Endothelial cell of umbilical vein (primary cell): ENCODE results near the gene BRAP.
"Not testable (repeated sequence)": the region's sequence is repeated elsewhere in the genome, so short reads cannot be mapped to it uniquely, and the experiment has no call there.

Source experiments
- EZH2 ChIP-seq: IDR thresholded peaks from 2 replicates; pipeline ENCODE4 v1.6.1; 2012; ENCODE audit warnings: borderline replicate concordance, low read depth, mild to moderate bottlenecking, moderate library complexity, low read length, inconsistent platforms; ENCODE audit not compliant: severe bottlenecking
- FOS ChIP-seq: IDR thresholded peaks from 2 replicates; pipeline ENCODE4 v1.6.1; 2011; ENCODE audit warnings: mild to moderate bottlenecking, low read length, moderate library complexity, borderline replicate concordance; ENCODE audit not compliant: insufficient read depth
- GATA2 ChIP-seq: IDR thresholded peaks from 2 replicates; pipeline ENCODE4 v1.7.0; 2011; ENCODE audit warnings: low read depth, mild to moderate bottlenecking, moderate library complexity, mixed read lengths, low read length; ENCODE audit not compliant: insufficient read length, insufficient read depth
- JUN ChIP-seq: IDR thresholded peaks from 2 replicates; pipeline ENCODE4 v1.6.1; 2011; ENCODE audit warnings: borderline replicate concordance, low read depth; ENCODE audit not compliant: insufficient read length, insufficient read depth
- MAX ChIP-seq: IDR thresholded peaks from 2 replicates; pipeline ENCODE4 v1.6.1; 2011; ENCODE audit not compliant: insufficient read depth, insufficient read length
- MYC ChIP-seq: IDR thresholded peaks from one replicate; pipeline ENCODE4 v1.6.1; 2011; ENCODE audit warnings: mild to moderate bottlenecking, low read depth, low read length
- POLR2A ChIP-seq: IDR thresholded peaks from 2 replicates; pipeline ENCODE4 v1.6.1; 2012; ENCODE audit warnings: low read depth, mild to moderate bottlenecking, control low read depth, low read length
- POLR2AphosphoS5 ChIP-seq: IDR thresholded peaks from 2 replicates; pipeline ENCODE4 v1.6.1; 2012; ENCODE audit warnings: low read depth, mild to moderate bottlenecking, control low read depth, low read length, moderate library complexity; ENCODE audit not compliant: insufficient read depth
- TF ChIP-seq, protein P1 (sequence below), 2 donors: IDR thresholded peaks; 1 replicate in 1 of 2; 2 replicates in 1 of 2; pipeline ENCODE4 v1.5.1; 2011; ENCODE audit warnings: low read length in 2 of 2, mild to moderate bottlenecking in 2 of 2, moderate library complexity in 2 of 2, control low read depth in 1 of 2, inconsistent platforms in 1 of 2, low read depth in 1 of 2; ENCODE audit not compliant: insufficient read depth in 1 of 2; ENCODE audit errors: extremely low read depth in 1 of 2

DNA sequence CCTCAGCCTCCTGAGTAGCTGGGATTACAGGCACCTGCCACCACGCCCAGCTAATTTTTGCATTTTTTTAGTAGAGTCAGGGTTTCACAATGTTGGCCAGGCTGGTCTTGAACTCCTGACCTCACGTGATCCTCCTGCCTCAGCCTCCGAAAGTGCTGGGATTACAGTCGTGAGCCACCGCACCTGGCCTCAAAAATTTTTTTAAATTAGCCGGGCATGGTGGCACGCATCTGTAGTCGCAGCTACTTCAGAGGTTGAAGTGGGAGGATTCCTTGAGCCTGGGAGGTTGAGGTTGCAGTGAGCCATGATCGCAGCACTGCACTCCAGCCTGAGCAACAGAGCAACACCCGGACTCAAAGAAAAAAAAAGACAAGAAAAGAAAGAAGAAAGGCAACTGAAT lies 67.9 kb downstream of the BRAP start:
- TF ChIP-seq, protein P1, sequence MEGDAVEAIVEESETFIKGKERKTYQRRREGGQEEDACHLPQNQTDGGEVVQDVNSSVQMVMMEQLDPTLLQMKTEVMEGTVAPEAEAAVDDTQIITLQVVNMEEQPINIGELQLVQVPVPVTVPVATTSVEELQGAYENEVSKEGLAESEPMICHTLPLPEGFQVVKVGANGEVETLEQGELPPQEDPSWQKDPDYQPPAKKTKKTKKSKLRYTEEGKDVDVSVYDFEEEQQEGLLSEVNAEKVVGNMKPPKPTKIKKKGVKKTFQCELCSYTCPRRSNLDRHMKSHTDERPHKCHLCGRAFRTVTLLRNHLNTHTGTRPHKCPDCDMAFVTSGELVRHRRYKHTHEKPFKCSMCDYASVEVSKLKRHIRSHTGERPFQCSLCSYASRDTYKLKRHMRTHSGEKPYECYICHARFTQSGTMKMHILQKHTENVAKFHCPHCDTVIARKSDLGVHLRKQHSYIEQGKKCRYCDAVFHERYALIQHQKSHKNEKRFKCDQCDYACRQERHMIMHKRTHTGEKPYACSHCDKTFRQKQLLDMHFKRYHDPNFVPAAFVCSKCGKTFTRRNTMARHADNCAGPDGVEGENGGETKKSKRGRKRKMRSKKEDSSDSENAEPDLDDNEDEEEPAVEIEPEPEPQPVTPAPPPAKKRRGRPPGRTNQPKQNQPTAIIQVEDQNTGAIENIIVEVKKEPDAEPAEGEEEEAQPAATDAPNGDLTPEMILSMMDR (IDR thresholded peaks at IDR 0.05; ENCODE audit: extremely low read depth in 1 of 2, insufficient read depth in 1 of 2, low read depth in 1 of 2, low read length in 2 of 2) = not testable (repeated sequence)
- TF ChIP-seq POLR2AphosphoS5, EZH2, MAX, POLR2A, FOS, MYC, GATA2, JUN: not testable (repeated sequence)
